ENCODE measurements around the gene IQCN. TPM values are rescaled to one million over a fixed set of nuclear protein-coding genes. Genes with fewer than 3 reads are reported as not detected.

IQCN gene
- total and polyA plus RNA-seq, 4 experiments from 2014 or later: 0.13 to 5.8 (median 3.6) TPM

DNA sequence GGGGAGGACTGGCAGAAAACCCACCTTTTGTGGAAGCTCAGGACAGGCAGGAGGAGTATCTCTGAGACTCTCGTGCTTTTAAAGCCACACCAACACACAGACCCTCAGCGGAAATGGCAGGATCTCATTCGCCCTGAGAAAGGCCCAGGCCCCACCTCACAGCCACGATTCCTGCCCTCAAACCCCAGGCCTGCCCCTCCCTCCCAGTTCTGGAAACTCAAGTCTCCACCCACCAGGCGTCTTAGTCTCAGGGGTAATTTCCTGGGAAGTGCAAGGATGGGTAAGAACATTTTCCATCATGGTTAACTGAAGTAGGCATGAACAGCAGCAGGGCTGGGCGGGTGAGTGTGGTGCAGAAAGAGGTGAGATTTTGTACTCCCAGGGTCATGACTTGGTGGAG lies 40.1 kb downstream of the IQCN start:
- DNase-seq: no peak
- Mint-ChIP-seq H3K36me3 (peaks cover 0 to 4% of the 10 kb centered on the region in 2 donors), H3K27me3 (peaks cover 47 to 50% of the 10 kb centered on the region in 2 donors), H3K4me1 (peaks cover 0 to 4% (median under 1%) of the 10 kb centered on the region in 4 donors), H3K9me3 (peaks cover 0 to 11% (median 6%) of the 10 kb centered on the region in 8 donors), H3K27ac (no peak overlapping the region), H3K4me3 (no peak overlapping the region)
- CTCF ChIA-PET (ENCODE audit: partially characterized antibody): interaction anchor here (1.3 kb wide), 1 partner anchor 10 kb away, joined by 6 read pairs; no protein-coding TSS in a partner anchor
- POLR2A ChIA-PET (ENCODE audit: partially characterized antibody): interaction anchor here (1.1 kb wide), 1 partner anchor 30 kb away, joined by 3 read pairs; the partner anchor contains the start of gene RAB3A
- no peaks in the 10 kb centered on the region for H3K4me1 ChIP-seq (ENCODE audit: insufficient read depth, low read length)
- no peaks in the 10 kb centered on the region for H3K9me3 ChIP-seq (ENCODE audit: control insufficient read depth in 1 of 2, low read length in 2 of 2)
- H3K36me3 ChIP-seq (ENCODE audit: insufficient read depth, low read length): no peaks in the 10 kb centered on the region
- H3K27me3 ChIP-seq (ENCODE audit: insufficient read depth, low read length): peaks cover 25% of the 10 kb centered on the region
- intact Hi-C loops (cut with micrococcal nuclease): no loop called here
- no peak overlapping the region for H3K27ac ChIP-seq (ENCODE audit: low read depth, low read length)
- no peak overlapping the region for H3K4me3 ChIP-seq (ENCODE audit: low read length in 2 of 2)

DNA sequence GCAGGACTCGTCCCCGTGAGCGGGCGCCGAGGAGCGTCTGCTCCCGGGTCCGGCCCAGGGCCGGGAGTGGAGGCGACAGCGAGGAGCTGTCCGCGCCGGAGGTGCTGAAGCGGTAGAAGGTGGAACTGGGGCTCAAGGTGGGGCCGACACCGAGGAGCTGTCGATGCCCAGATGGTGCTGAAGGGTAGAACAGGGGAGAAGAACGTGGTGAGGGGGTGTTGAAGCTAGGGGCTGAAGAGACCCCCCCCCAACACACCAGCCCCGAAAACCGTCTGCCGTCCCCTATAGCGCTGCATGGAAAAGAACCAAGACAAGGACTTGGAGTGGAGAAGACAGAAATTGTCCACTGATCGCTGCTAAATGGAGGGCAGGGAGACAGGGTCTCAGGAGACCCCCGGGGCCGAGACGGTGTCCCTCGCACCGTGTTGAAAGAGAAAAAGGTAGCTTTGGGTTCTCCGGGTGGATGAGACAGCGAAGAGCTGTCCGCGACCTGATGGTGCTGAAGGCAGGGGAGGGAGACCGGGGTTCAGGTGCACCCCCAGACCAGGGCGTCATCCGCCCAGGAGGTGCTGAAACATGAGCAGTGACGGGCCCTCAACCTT lies 40.9 kb downstream of the IQCN start:
- intact Hi-C loops (cut with micrococcal nuclease): no loop called here
- POLR2A ChIA-PET (ENCODE audit: partially characterized antibody): interaction anchor here (0.6 to 1.1 kb wide), 3 partner anchors 9 to 136 kb away, joined by 3 read pairs; partner anchors contain the start of gene RAB3A
- DNase-seq: peak; percentile 43 to 66 (median 54)
- peaks cover 0 to 11% (median 6%) of the 10 kb centered on the region in 8 donors for H3K9me3 Mint-ChIP-seq
- no peak overlapping the region for H3K4me3 Mint-ChIP-seq
- H3K27me3 Mint-ChIP-seq: peaks cover 47% of the 10 kb centered on the region in 2 donors
- H3K27ac Mint-ChIP-seq: no peak overlapping the region
- H3K4me3 ChIP-seq (ENCODE audit: low read length in 2 of 2): no peak overlapping the region
- CTCF ChIA-PET (ENCODE audit: partially characterized antibody): interaction anchor here (0.6 to 1.3 kb wide), 3 partner anchors 8 to 94 kb away, joined by 3 to 6 read pairs (median 3); no protein-coding TSS in a partner anchor
- H3K36me3 Mint-ChIP-seq: peaks cover 0 to 4% of the 10 kb centered on the region in 2 donors
- H3K27ac ChIP-seq (ENCODE audit: low read depth, low read length): no peak overlapping the region
- H3K36me3 ChIP-seq (ENCODE audit: insufficient read depth, low read length): no peaks in the 10 kb centered on the region
- no peaks in the 10 kb centered on the region for H3K9me3 ChIP-seq (ENCODE audit: control insufficient read depth in 1 of 2, low read length in 2 of 2)
- H3K27me3 ChIP-seq (ENCODE audit: insufficient read depth, low read length): peaks cover 25% of the 10 kb centered on the region
- H3K4me1 ChIP-seq (ENCODE audit: insufficient read depth, low read length): no peaks in the 10 kb centered on the region
- peaks cover 0 to 4% (median under 1%) of the 10 kb centered on the region in 4 donors for H3K4me1 Mint-ChIP-seq

DNA sequence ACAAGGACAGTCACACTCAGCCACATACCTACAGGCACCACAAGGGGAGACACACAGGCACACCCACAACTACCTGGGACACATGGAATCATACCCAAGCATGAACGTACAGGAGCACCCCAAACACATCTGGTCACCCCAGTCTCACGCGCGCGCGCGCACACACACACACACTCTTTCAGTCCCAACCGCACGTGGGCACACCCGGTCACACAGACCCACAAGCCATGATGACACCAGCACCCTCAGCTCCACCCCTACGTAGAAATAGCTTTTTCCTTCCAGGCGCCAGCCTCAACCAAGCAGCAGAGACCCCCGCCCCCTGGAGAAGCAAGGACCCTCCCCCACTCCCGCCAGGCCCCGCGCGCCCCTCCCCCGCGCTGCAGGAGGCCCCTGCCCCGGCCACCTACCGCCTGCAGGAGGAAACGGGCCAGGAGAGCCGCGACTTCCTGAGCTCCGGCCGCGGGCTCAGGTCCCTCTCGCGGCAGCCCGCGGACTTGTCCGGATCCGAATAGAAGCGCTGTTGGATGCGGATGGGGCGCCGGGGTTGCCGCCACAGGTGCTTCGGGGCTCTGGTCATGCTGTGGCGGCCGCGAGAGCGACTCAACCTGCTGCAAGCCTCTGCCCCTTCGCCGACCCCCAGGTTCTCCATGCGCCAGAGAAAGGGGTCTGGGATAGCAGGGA lies 41.6 kb downstream of the IQCN start:
- CTCF ChIA-PET (ENCODE audit: partially characterized antibody): interaction anchor here (0.6 to 1.5 kb wide), 6 partner anchors 8 to 178 kb away, joined by 3 to 6 read pairs (median 3); no protein-coding TSS in a partner anchor
- Histone ChIP-seq H3K4me1 (ENCODE audit: insufficient read depth, low read length) (no peaks in the 10 kb centered on the region), H3K4me3 (ENCODE audit: low read length in 2 of 2) (no peak overlapping the region), H3K27ac (ENCODE audit: low read depth, low read length) (no peak overlapping the region), H3K36me3 (ENCODE audit: insufficient read depth, low read length) (no peaks in the 10 kb centered on the region), H3K27me3 (ENCODE audit: insufficient read depth, low read length) (peaks cover 26% of the 10 kb centered on the region), H3K9me3 (ENCODE audit: control insufficient read depth in 1 of 2, low read length in 2 of 2) (no peaks in the 10 kb centered on the region)
- H3K4me3 Mint-ChIP-seq: no peak overlapping the region
- POLR2A ChIA-PET (ENCODE audit: partially characterized antibody): interaction anchor here (0.7 kb wide), 1 partner anchor 14 kb away, joined by 4 read pairs; no protein-coding TSS in a partner anchor
- H3K9me3 Mint-ChIP-seq: peaks cover 0 to 11% (median 6%) of the 10 kb centered on the region in 8 donors
- peak overlapping the region in 1 of 7 donors; percentile 55 for H3K27ac Mint-ChIP-seq
- intact Hi-C loops (cut with micrococcal nuclease): no loop called here
- H3K36me3 Mint-ChIP-seq: peaks cover 0 to 4% of the 10 kb centered on the region in 2 donors
- H3K4me1 Mint-ChIP-seq: peaks cover 0 to 4% (median under 1%) of the 10 kb centered on the region in 4 donors
- DNase-seq: no peak
- peaks cover 51 to 52% of the 10 kb centered on the region in 2 donors for H3K27me3 Mint-ChIP-seq

DNA sequence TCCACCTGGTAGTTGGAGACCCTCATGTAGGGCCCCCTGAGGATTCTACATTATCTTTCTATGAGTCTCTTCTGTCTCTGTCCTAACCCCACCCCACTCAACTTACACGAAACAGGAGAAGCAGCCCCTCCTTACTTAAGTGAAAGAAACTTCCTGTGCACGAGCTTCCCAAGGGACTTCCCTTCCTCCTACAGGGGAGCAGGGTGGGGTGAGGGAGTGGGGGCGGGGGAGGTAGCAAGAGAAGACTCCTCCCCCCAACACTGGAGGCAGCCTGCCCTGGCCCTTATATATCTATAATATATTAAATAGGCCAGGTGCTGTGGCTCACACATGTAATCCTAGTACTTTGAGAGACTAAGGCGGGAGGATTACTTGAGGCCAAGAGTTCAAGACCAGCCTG lies 42.5 kb downstream of the IQCN start:
- Histone ChIP-seq H3K36me3 (ENCODE audit: insufficient read depth, low read length) (no peaks in the 10 kb centered on the region), H3K9me3 (ENCODE audit: control insufficient read depth in 1 of 2, low read length in 2 of 2) (no peaks in the 10 kb centered on the region), H3K4me1 (ENCODE audit: insufficient read depth, low read length) (no peaks in the 10 kb centered on the region), H3K27me3 (ENCODE audit: insufficient read depth, low read length) (peaks cover 35% of the 10 kb centered on the region), H3K27ac (ENCODE audit: low read depth, low read length) (no peak overlapping the region), H3K4me3 (ENCODE audit: low read length in 2 of 2) (no peak overlapping the region)
- POLR2A ChIA-PET (ENCODE audit: partially characterized antibody): no interaction called here
- CTCF ChIA-PET (ENCODE audit: partially characterized antibody): interaction anchor here (0.7 to 2.4 kb wide), 6 partner anchors 9 to 179 kb away, joined by 3 to 6 read pairs (median 3); no protein-coding TSS in a partner anchor
- no peak for DNase-seq
- peaks cover 0 to 7% (median 4%) of the 10 kb centered on the region in 4 donors for H3K4me1 Mint-ChIP-seq
- H3K27ac Mint-ChIP-seq: no peak overlapping the region
- peaks cover 55 to 58% of the 10 kb centered on the region in 2 donors for H3K27me3 Mint-ChIP-seq
- no peak overlapping the region for H3K4me3 Mint-ChIP-seq
- intact Hi-C loops (cut with micrococcal nuclease): no loop called here
- peaks cover 0 to 11% (median 6%) of the 10 kb centered on the region in 8 donors for H3K9me3 Mint-ChIP-seq
- H3K36me3 Mint-ChIP-seq: peaks cover 0 to 4% of the 10 kb centered on the region in 2 donors

DNA sequence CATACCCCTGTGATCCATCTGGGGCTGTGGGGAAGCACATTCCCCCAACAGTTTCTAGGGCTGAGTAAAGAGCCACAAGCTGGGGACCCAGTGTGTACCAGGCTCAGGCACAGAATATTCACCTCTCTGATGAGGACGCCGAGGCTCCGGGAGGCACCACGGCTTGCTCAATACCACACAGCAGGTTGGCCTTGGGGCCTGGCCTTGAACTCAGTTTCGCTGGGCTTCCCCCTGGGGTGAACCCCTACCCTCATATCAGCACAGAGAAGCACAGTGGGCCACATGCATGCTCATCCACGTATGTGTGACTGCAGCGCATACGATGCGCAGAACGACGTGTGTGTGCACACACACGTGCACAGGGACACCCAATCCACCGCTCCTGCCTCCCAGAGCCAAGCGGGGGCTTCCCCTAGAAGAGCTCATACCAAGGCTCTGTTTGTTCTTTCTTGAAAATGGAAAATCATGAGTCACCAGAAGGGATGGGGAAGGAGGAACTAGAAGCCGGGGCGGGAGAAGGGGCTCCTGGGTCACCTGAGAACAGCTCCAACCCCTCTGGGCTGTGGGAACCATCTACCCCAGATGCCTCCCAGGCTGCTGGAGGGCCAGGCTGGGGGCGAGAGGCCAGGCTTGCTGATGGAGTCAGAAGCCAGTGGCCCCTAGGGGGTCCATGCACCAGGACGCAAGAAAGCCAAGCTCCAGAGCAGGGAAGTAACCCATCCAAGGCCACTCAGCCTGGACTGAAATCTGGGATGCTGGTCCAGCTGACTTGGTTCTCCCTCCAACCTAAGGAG lies 43.1 kb downstream of the IQCN start:
- Histone ChIP-seq H3K36me3 (ENCODE audit: insufficient read depth, low read length) (no peaks in the 10 kb centered on the region), H3K27me3 (ENCODE audit: insufficient read depth, low read length) (peaks cover 36% of the 10 kb centered on the region), H3K9me3 (ENCODE audit: control insufficient read depth in 1 of 2, low read length in 2 of 2) (no peaks in the 10 kb centered on the region), H3K4me1 (ENCODE audit: insufficient read depth, low read length) (peaks cover 3% of the 10 kb centered on the region), H3K27ac (ENCODE audit: low read depth, low read length) (no peak overlapping the region), H3K4me3 (ENCODE audit: low read length in 2 of 2) (no peak overlapping the region)
- no peak for DNase-seq
- Mint-ChIP-seq H3K4me1 (peaks cover 0 to 10% (median 6%) of the 10 kb centered on the region in 4 donors), H3K27ac (no peak overlapping the region), H3K4me3 (no peak overlapping the region), H3K36me3 (peaks cover 0 to 4% of the 10 kb centered on the region in 2 donors), H3K9me3 (peaks cover 0 to 11% (median 6%) of the 10 kb centered on the region in 8 donors), H3K27me3 (peaks cover 54 to 59% of the 10 kb centered on the region in 2 donors)
- intact Hi-C loops (cut with micrococcal nuclease): no loop called here
- ChIA-PET CTCF (ENCODE audit: partially characterized antibody) (interaction anchor here (0.7 to 2.4 kb wide), 3 partner anchors 11 to 23 kb away, joined by 3 to 6 read pairs (median 4); no protein-coding TSS in a partner anchor), POLR2A (ENCODE audit: partially characterized antibody) (no interaction called here)

DNA sequence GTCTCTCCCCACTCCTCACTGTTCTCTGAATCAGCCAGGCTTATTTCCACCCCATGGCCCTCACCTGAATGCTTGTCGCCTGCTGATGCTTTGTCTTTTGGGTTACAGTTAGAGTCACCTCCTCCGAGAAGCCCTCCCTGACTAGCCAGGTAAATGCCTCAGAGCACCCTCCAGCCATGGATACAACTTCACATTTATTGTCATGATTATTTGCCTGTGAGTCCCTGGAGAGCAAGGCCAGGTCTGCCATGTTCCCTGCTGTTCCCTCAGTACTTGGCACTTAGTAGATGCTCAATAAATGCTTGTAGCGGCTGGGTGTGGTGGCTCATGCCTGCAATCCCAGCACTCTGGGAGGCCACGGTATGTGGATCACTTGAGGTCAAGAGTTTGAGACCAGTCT lies 44.3 kb downstream of the IQCN start:
- no peak for DNase-seq
- Histone ChIP-seq H3K9me3 (ENCODE audit: control insufficient read depth in 1 of 2, low read length in 2 of 2) (no peaks in the 10 kb centered on the region), H3K27ac (ENCODE audit: low read depth, low read length) (no peak overlapping the region), H3K36me3 (ENCODE audit: insufficient read depth, low read length) (no peaks in the 10 kb centered on the region), H3K4me1 (ENCODE audit: insufficient read depth, low read length) (peaks cover 15% of the 10 kb centered on the region), H3K27me3 (ENCODE audit: insufficient read depth, low read length) (peaks cover 48% of the 10 kb centered on the region), H3K4me3 (ENCODE audit: low read length in 2 of 2) (no peak overlapping the region)
- Mint-ChIP-seq H3K27me3 (peaks cover 57 to 58% of the 10 kb centered on the region in 2 donors), H3K4me3 (no peak overlapping the region), H3K27ac (no peak overlapping the region), H3K4me1 (peaks cover 2 to 21% (median 12%) of the 10 kb centered on the region in 4 donors), H3K9me3 (peaks cover 0 to 11% (median 6%) of the 10 kb centered on the region in 8 donors), H3K36me3 (peaks cover 0 to 4% of the 10 kb centered on the region in 2 donors)
- POLR2A ChIA-PET (ENCODE audit: partially characterized antibody): no interaction called here
- CTCF ChIA-PET (ENCODE audit: partially characterized antibody): interaction anchor here (2.4 kb wide), 1 partner anchor 16 kb away, joined by 6 read pairs; no protein-coding TSS in a partner anchor
- intact Hi-C loops (cut with micrococcal nuclease): no loop called here
